HepG2 (cell line): Measurements from ENCODE around the gene TCOF1. TPM values are rescaled to one million over a fixed set of nuclear protein-coding genes. Genes with fewer than 3 reads are reported as not detected.

Experiments
- ARHGAP35 ChIP-seq: sonication (generic); formaldehyde crosslinking; IDR thresholded peaks from 2 replicates; pipeline ENCODE4 v1.9.0; 2022; ENCODE audit warnings: mild to moderate bottlenecking, inconsistent platforms, moderate library complexity, missing genetic modification reagents, borderline replicate concordance
- BHLHE40 ChIP-seq: IDR thresholded peaks from 2 replicates; pipeline ENCODE4 v1.6.1; 2011; ENCODE audit warnings: low read length, improper control_type of control experiment
- CEBPZ ChIP-seq: IDR thresholded peaks from 2 replicates; pipeline ENCODE4 v1.6.1; 2012; ENCODE audit warnings: low read length, improper control_type of control experiment
- EHMT2 ChIP-seq: fragments of 200-600 bp; sonication (generic); IDR thresholded peaks from 2 replicates; pipeline ENCODE4 v1.7.0; 2017; ENCODE audit warnings: antibody characterized with exemption, low read depth, low read length, borderline replicate concordance
- ETV5 ChIP-seq: IDR thresholded peaks from 2 replicates; pipeline ENCODE4 v1.6.1; 2018; ENCODE audit warnings: missing biosample characterization, missing genetic modification reagents, inconsistent platforms, borderline replicate concordance
- GABPB1 ChIP-seq: IDR thresholded peaks from 2 replicates; pipeline ENCODE4 v1.6.1; 2016; ENCODE audit warnings: mild to moderate bottlenecking, missing genetic modification reagents, moderate library complexity, missing compliant biosample characterization
- HBP1 ChIP-seq: IDR thresholded peaks from 2 replicates; pipeline ENCODE4 v1.6.1; 2016; ENCODE audit warnings: low read depth, control low read depth
- JUN ChIP-seq: sonication (generic); formaldehyde crosslinking; IDR thresholded peaks from 2 replicates; pipeline ENCODE4 v1.4.0; 2020; ENCODE audit warnings: mild to moderate bottlenecking, missing genetic modification reagents
- KLF9 ChIP-seq: IDR thresholded peaks from 2 replicates; pipeline ENCODE4 v1.6.1; 2016; ENCODE audit warnings: low read depth
- POGK ChIP-seq: sonication (generic); formaldehyde crosslinking; conservative IDR thresholded peaks from 2 replicates; pipeline ENCODE4 v1.8.0; 2022; ENCODE audit warnings: mild to moderate bottlenecking, moderate library complexity, missing genetic modification reagents
- RCOR2 ChIP-seq: IDR thresholded peaks from 2 replicates; pipeline ENCODE4 v1.6.1; 2016; ENCODE audit warnings: missing biosample characterization, missing genetic modification reagents
- ZFP36 ChIP-seq: fragments of 150-350 bp; IDR thresholded peaks from 2 replicates; pipeline ENCODE4 v1.6.1; 2018; ENCODE audit warnings: borderline replicate concordance, low read length, low read depth; ENCODE audit not compliant: partially characterized antibody
- ZNF101 ChIP-seq: sonication (generic); formaldehyde crosslinking; IDR thresholded peaks from 2 replicates; pipeline ENCODE4 v1.4.0; 2020; ENCODE audit warnings: mild to moderate bottlenecking, low read depth, missing genetic modification reagents, borderline replicate concordance
- ZNF280B ChIP-seq: sonication (generic); formaldehyde crosslinking; IDR thresholded peaks from 2 replicates; pipeline ENCODE4 v1.5.0; 2020; ENCODE audit warnings: missing genetic modification reagents, mild to moderate bottlenecking, borderline replicate concordance
- polyA plus RNA-seq, 8 experiments: library from polyadenylated mRNA; depleted of rRNA in 3 of 8; stranded (reverse) in 7 of 8; unstranded in 1 of 8; fragments of >200 nt; fragmentation: Illumina TruSeq in 4 of 8; extraction: Trizol in 4 of 8; gene quantifications; 2 replicates each; pipeline versions ENCODE4 v1.2.1 to v1.2.3, GENCODE V29; 2011 to 2016; ENCODE audit warnings: low read depth in 4 of 8, missing spikeins in 1 of 8, mixed read lengths in 1 of 8; ENCODE audit not compliant: insufficient read depth in 1 of 8
- total RNA-seq, 5 experiments: library from RNA; depleted of rRNA; stranded (reverse); fragments of >200 nt; fragmentation: Illumina TruSeq; extraction: Trizol; gene quantifications; 2 replicates each; pipeline ENCODE4 v1.2.3, GENCODE V29; 2016; ENCODE audit warnings: low read depth in 1 of 5
- TF ChIP-seq, protein P1 (sequence below): conservative IDR thresholded peaks from 2 replicates; pipeline ENCODE4 v1.6.1; 2018; ENCODE audit warnings: missing genetic modification reagents
- TF ChIP-seq, protein P2 (sequence below): IDR thresholded peaks from 2 replicates; pipeline ENCODE4 v1.6.1; 2018; ENCODE audit warnings: missing genetic modification reagents

TCOF1 gene
- total and polyA plus RNA-seq, 2 of the 13 experiments (the other 11 are each of a cell fraction or from before 2014, with no cell fraction given), result 10.1 to 41.6 TPM

- TF ChIP-seq, protein P1, sequence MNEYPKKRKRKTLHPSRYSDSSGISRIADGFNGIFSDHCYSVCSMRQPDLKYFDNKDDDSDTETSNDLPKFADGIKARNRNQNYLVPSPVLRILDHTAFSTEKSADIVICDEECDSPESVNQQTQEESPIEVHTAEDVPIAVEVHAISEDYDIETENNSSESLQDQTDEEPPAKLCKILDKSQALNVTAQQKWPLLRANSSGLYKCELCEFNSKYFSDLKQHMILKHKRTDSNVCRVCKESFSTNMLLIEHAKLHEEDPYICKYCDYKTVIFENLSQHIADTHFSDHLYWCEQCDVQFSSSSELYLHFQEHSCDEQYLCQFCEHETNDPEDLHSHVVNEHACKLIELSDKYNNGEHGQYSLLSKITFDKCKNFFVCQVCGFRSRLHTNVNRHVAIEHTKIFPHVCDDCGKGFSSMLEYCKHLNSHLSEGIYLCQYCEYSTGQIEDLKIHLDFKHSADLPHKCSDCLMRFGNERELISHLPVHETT, result no peak
- TF ChIP-seq EHMT2, result no peak
- TF ChIP-seq ETV5 (CRISPR knock-in tag), result 0 out of 2 replicates have a peak, but pooled peaks have one; percentile 15
- 0 out of 2 replicates have a peak, but pooled peaks have one; percentile 50 for TF ChIP-seq ZNF280B (CRISPR knock-in tag)
- TF ChIP-seq ARHGAP35 (CRISPR knock-in tag), result no peak; the same call in 1 of the 2 replicates
- no peak for TF ChIP-seq RCOR2 (CRISPR knock-in tag)
- no peak for TF ChIP-seq POGK
- no peak for TF ChIP-seq ZFP36
- TF ChIP-seq CEBPZ, result no peak
- 0 out of 2 replicates have a peak, but pooled peaks have one; percentile 10 for TF ChIP-seq BHLHE40
- no peak for TF ChIP-seq HBP1
- TF ChIP-seq JUN (CRISPR knock-in tag), result no peak
- TF ChIP-seq GABPB1 (CRISPR knock-in tag), result peak; percentile 51
- TF ChIP-seq, protein P2, sequence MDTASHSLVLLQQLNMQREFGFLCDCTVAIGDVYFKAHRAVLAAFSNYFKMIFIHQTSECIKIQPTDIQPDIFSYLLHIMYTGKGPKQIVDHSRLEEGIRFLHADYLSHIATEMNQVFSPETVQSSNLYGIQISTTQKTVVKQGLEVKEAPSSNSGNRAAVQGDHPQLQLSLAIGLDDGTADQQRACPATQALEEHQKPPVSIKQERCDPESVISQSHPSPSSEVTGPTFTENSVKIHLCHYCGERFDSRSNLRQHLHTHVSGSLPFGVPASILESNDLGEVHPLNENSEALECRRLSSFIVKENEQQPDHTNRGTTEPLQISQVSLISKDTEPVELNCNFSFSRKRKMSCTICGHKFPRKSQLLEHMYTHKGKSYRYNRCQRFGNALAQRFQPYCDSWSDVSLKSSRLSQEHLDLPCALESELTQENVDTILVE (CRISPR knock-in tag), result no peak
- no peak for TF ChIP-seq KLF9 (CRISPR knock-in tag)
- TF ChIP-seq ZNF101 (CRISPR knock-in tag), result no peak
Observed at GRCh38 chr5:150428106-150428876, 70.8 kb downstream of the TCOF1 start (continued).
